OCI-LY3 (cell line): ENCODE data around the gene AGPAT1.
"Not testable (repeated sequence)": the region's sequence is repeated elsewhere in the genome, so short reads cannot be mapped to it uniquely, and the experiment has no call there.

Experiments
- H2AFZ ChIP-seq: fragments of 200-600, 300-600 bp; shearing (Covaris generic); 2 replicates; pipeline ENCODE4 v1.6.0; 2014; ENCODE audit warnings: antibody characterized with exemption, low read depth, low read length
- H3K27ac ChIP-seq: fragments of 200-600, 300-600 bp; sonication (generic); 2 replicates; pipeline ENCODE4 v1.5.1; 2014; ENCODE audit warnings: mild to moderate bottlenecking, low read length, moderate library complexity, mixed read lengths
- H3K27me3 ChIP-seq: fragments of 200-600, 300-600 bp; sonication (generic); 2 replicates; pipeline ENCODE4 v1.6.1; 2014; ENCODE audit warnings: low read depth, low read length, mixed read lengths
- H3K36me3 ChIP-seq: fragments of 200-600, 300-600 bp; sonication (generic); replicated peaks from 2 replicates; pipeline ENCODE3; 2014; ENCODE audit warnings: low read depth, low read length, mixed read lengths
- H3K4me1 ChIP-seq: fragments of 300-600, 200-600 bp; sonication (generic); 2 replicates; pipeline ENCODE4 v1.6.1; 2014; ENCODE audit warnings: low read length, mixed read lengths
- H3K4me2 ChIP-seq: fragments of 200-600, 300-600 bp; sonication (generic); 2 replicates; pipeline ENCODE4 v1.6.1; 2014; ENCODE audit warnings: low read length, mixed read lengths
- H3K4me3 ChIP-seq: fragments of 300-600, 200-600 bp; sonication (generic); 2 replicates; pipeline ENCODE4 v1.5.1; 2014; ENCODE audit warnings: antibody characterized with exemption, mild to moderate bottlenecking, low read length, moderate library complexity
- H3K79me2 ChIP-seq: fragments of 300-600, 200-600 bp; shearing (Covaris generic); 2 replicates; pipeline ENCODE4 v1.6.1; 2014; ENCODE audit warnings: mild to moderate bottlenecking, low read length, mixed read lengths
- H3K9ac ChIP-seq: fragments of 300-600, 200-600 bp; shearing (Covaris generic); 2 replicates; pipeline ENCODE4 v1.6.0; 2014; ENCODE audit warnings: mild to moderate bottlenecking, low read length, moderate library complexity
- H3K9me3 ChIP-seq: fragments of 200-600, 300-600 bp; shearing (Covaris generic); 2 replicates; pipeline ENCODE4 v1.6.1; 2014; ENCODE audit warnings: low read length, mixed read lengths; ENCODE audit not compliant: insufficient read depth
- H4K20me1 ChIP-seq: fragments of 200-600, 300-600 bp; sonication (generic); 2 replicates; pipeline ENCODE4 v1.6.1; 2016; ENCODE audit warnings: low read length, mixed read lengths; ENCODE audit not compliant: insufficient read depth
- CTCF ChIP-seq: fragments of 200-600, 300-600 bp; sonication (generic); IDR thresholded peaks from 2 replicates; pipeline ENCODE4 v1.5.1; 2014; ENCODE audit warnings: antibody characterized with exemption, low read length, low read depth
- EZH2phosphoT487 ChIP-seq: fragments of 200-600 bp; shearing (Covaris generic); IDR thresholded peaks from 2 replicates; pipeline ENCODE4 v1.6.1; 2018; ENCODE audit warnings: antibody characterized with exemption, mixed run types, low read depth

Gene AGPAT1

GRCh38 chr6:32187009-32187709, 11.3 kb upstream of the AGPAT1 start:
- Histone ChIP-seq H2AFZ (no peak overlapping the region), H3K36me3 (peaks cover 31% of the 10 kb centered on the region), H4K20me1 (no peaks in the 10 kb centered on the region), H3K4me2 (peak overlapping the region; percentile 44), H3K9me3 (no peaks in the 10 kb centered on the region), H3K4me1 (peaks cover 39% of the 10 kb centered on the region), H3K27me3 (no peaks in the 10 kb centered on the region), H3K4me3 (peak overlapping the region; percentile 18; the same call in 1 of the 2 replicates), H3K79me2 (peaks cover 49% of the 10 kb centered on the region), H3K27ac (peak overlapping the region; percentile 76), H3K9ac (0 out of 2 replicates have a peak overlapping the region, but pooled peaks have one; percentile 4)
- no peak for TF ChIP-seq EZH2phosphoT487
- TF ChIP-seq CTCF, result no peak

- Histone ChIP-seq H3K27ac (peak overlapping the region; percentile 76), H3K79me2 (peaks cover 40% of the 10 kb centered on the region), H3K36me3 (peaks cover 31% of the 10 kb centered on the region), H3K4me2 (peak overlapping the region; percentile 44), H3K4me1 (peaks cover 38% of the 10 kb centered on the region)
- H3K27me3 ChIP-seq, H4K20me1 ChIP-seq, H2AFZ ChIP-seq, H3K9me3 ChIP-seq, H3K9ac ChIP-seq, H3K4me3 ChIP-seq: not testable (repeated sequence)
These were observed 10.4 kb upstream of the AGPAT1 start for GRCh38 chr6:32186151-32186840.

GRCh38 chr6:32185681-32186131, 9.8 kb upstream of the AGPAT1 start:
- H2AFZ ChIP-seq, H4K20me1 ChIP-seq, H3K4me3 ChIP-seq, H3K9me3 ChIP-seq, H3K9ac ChIP-seq, H3K27me3 ChIP-seq: not testable (repeated sequence)
- peaks cover 33% of the 10 kb centered on the region for H3K4me1 ChIP-seq
- H3K27ac ChIP-seq, result peak overlapping the region; percentile 76
- H3K4me2 ChIP-seq, result peak overlapping the region; percentile 28
- peaks cover 34% of the 10 kb centered on the region for H3K79me2 ChIP-seq
- peaks cover 27% of the 10 kb centered on the region for H3K36me3 ChIP-seq

GRCh38 chr6:32184084-32184640, 8.3 kb upstream of the AGPAT1 start, which contains the start of gene AGER:
Gene AGER, minus strand, starts transcription at chr6:32184253. Its CDS starts 31 bp downstream, at chr6:32184222.
- H3K27me3 ChIP-seq, result no peaks in the 10 kb centered on the region
- peaks cover 24% of the 10 kb centered on the region for H3K36me3 ChIP-seq
- no peak within 1 kb of the TSS for H2AFZ ChIP-seq
- H3K4me3 ChIP-seq, result no peak within 1 kb of the TSS
- peak within 1 kb of the TSS; percentile 41; the same call in 1 of the 2 replicates for H3K27ac ChIP-seq
- H3K79me2 ChIP-seq, result peaks cover 24% of the 10 kb centered on the region
- no peaks in the 10 kb centered on the region for H3K9me3 ChIP-seq
- H3K9ac ChIP-seq, result no peak within 1 kb of the TSS
- H3K4me1 ChIP-seq, result peaks cover 38% of the 10 kb centered on the region
- no peak for TF ChIP-seq CTCF
- no peak for TF ChIP-seq EZH2phosphoT487
- no peaks in the 10 kb centered on the region for H4K20me1 ChIP-seq
- H3K4me2 ChIP-seq, result 0 out of 2 replicates have a peak within 1 kb of the TSS, but pooled peaks have one; percentile 24
